ENCODE measurements around the gene OAS2.

GRCh38 chr12:112973818-112974231, 4.5 kb upstream of the OAS2 start:
- no peak for TF ChIP-seq CTCF (IDR thresholded peaks at IDR 0.05)
- TF ChIP-seq EZH2 (IDR thresholded peaks at IDR 0.05; ENCODE audit: borderline replicate concordance, insufficient read depth, low read depth, low read length, poor library complexity, severe bottlenecking): no peak
